SHP77 treated with DMSO at 0.1 percent for 48 hours (cell line): ENCODE data around the gene RGS14.
A peak's percentile ranks its signal among the peaks of the same experiment; 100 is the strongest.
"Not testable (repeated sequence)": the region's sequence is repeated elsewhere in the genome, so short reads cannot be mapped to it uniquely, and the experiment has no call there.

Experiments
- DNase-seq: peaks from one replicate; lab custom pipeline; 2025; lab: John Stamatoyannopoulos, UW

RGS14 gene

DNA sequence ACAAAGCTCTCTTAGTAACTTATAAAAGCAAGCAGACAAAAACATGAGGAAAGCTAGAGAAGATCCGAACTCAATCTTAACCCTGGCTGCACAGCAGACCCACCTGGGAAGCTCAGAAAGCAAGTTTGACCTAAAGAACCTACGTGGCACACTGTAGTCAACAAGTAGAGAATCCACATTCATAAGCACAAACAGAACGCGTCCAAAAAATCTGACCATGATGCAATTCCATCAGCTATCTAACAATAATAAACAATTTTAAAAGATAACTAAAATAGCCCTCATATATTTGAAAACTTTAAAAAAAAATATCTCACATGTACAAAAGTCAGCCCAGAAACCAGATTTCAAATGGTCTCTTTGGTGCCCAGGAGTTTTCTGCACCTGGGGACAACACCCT is 10.9 kb upstream of the RGS14 start:
- no peak for DNase-seq

DNA sequence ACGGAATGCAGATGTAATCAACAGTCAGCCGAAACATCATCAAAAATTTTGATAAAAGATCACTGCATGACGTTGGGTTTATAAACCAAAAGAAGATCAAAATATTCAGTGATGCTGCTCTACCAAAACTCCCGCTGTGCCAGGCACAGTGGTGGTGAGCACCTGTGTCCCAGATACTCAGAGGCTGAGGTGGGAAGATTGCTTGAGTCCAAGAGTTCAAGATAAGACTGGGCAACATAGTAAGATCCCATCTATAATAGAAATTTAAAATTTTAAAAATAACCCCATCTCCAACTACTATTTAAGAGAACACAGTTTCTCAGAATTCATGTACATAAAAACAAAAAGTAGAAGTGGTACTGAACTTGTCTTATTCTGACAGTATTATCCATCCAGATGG is 10.0 kb upstream of the RGS14 start:
- DNase-seq, result no peak

DNA sequence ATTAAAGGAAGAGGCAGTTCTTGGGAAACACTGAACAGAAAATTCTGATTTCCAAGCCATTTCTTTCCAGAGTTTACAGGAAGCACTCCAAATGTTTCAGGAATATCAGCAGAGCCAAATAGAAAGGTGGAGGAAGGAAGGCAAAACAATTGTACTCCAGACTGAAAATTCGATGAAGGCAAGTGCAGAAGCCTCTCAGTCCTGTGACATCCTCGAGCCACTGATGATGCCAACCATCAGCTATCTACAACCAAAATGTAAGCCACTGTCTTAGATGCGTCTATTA is 8.4 kb upstream of the RGS14 start:
- DNase-seq, result no peak

DNA sequence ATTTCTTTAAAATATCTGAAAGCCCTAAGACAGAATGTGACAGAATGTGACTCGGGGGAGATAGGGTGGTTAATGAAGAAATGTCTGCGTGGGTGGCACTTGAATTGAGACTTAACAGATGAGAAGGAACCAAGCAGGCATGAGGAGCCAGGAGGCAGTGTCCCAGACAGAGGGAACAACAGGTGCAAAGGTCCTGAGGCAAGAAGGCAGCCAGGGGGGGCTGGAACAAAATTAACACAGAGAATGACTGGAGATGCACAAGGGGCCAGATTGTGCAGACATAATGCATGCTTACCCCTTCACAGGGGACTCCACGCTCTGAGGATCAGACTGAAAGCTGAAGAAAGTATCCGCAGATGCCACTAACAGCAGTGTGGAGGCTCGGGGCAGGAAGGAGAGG is 8.0 kb upstream of the RGS14 start:
- DNase-seq, result no peak

DNA sequence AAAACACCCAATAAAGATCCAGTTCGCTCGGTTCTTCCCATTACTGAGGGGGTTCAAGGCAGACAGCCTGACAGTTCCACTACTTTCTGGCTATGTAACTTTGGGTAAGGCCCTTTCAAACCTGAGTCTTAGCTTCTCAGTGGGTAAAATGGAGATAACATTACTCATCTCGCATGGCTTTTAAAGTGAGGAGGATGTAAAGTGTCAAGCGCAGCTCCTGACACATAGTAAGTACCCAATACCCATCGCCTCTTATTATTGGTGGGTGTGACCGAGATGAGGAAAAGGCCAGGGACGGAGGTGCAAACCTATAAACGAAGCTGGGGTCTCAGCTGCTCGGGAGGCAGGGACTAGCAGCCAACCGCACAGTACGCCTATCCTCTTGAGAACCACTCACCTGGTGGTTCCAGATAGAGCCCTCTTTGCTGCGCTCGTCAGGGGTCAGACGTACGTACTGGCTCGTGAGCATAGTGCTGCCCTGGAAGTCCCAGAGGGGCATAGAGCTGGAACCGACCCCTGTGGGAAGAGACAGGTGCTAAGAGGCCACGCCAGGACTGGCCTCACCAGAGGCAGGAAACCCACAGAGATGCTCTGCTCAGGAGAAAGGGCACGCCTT is 6.8 kb upstream of the RGS14 start:
- DNase-seq, result no peak

DNA sequence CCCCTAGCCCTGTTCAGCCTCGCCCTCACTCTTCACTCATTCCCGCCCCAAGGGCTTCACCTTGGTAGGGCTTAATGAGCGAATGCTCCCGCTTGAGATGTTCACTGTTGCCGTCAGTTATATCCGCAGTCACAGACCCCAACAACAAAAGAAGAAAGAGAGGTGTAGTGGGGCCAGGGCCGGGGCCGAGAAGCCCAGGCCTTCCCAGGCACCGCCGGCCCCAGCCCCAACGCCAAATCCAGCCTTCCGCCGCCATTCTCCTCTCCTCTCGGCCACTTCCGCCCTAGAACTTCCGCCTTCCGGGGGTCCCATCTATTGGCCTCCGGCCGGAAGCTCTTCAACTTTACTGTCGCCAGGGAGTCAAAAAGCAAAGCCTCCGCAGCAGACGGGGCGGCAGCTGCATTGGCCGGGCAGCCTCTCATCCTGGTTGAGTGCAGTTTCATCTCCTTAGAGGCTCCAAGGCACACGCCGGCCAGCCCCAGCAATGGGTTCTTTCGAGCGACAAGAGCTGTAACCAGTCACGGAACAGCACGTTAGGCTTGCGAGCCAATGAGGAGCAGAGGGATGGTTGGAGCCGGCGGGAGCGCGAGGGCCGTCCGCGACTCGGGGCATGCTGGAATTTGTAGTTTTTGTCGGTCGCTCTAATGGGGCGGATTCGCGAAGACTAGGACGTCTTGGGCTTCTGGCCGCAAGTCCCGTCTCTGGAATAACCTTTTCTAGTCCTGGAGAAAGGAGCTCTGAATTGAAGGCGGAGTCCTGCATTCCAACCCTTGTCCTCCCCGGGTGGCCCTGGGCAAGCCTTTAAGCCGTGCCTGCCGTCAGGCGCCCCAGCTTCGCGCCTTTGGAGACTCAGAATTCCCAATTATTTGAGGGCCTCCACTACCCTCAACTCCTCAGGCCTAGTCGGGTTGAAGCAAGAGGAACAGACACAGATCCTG is 6.1 kb upstream of the RGS14 start, which contains the start of gene LMAN2:
Gene LMAN2, minus strand, starts transcription at position 277 of the 938 bp plus-strand sequence. Its CDS starts 21 bp downstream, at position 256.
- peak; percentile 93 for DNase-seq

DNA sequence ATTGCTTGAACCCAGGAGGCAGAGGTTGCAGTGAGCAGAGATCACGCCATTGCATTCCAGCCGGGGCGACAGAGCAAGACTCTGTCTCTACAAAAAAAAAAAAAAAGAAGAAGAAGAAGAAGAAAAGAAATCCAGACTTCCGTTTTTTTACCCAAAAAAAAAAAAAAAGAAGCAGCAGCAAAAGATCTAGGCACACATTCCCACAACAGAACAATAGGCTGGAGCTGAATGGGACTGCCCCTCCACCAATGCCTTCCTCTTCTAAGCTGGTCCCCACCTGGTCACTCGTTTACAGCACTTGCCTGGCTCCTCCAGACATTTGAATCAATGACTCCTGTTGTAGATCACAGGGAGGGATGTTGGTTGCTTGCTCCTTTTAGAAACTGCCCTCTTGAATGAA is 4.6 kb upstream of the RGS14 start:
- DNase-seq, result no peak

DNA sequence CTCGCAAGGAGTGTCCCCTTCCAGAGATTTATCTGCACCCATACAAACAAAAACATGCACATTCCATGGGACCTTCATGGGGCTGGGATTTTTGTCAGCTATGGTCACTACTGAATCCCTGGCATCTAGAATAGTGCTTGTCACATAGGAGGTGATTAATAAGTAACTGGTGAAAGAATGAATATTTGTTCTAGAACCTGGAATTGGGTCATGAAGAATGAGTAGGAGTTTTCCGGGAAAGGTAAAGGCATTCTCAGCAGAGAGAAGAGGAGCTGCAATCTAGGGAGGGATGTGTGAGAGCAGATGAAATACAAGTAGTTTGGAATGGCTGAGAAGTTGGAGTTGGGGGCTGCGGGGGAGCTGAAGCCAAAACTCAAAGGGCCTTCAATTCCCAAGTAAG is 3.5 kb upstream of the RGS14 start:
- no peak for DNase-seq

DNA sequence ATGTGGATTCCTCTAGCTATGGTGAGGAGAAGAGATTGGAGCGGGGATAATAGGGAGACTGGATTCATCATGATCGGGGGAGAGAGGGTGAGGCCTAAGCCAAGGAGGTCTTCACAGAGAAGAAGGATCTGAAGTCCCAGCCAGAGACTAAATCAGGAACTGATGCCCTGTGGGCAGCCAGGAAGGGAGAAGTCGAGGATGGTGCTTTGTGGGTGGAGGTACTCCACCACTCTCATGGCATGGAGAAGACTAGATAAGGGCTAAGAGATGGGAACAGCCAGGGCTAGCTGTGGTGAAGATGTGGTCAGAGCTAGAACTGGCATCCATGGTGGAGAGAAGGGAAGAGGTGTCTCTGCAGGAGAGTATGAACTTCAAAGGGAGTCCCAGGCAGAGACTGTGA is 3.0 kb upstream of the RGS14 start:
- no peak for DNase-seq

DNA sequence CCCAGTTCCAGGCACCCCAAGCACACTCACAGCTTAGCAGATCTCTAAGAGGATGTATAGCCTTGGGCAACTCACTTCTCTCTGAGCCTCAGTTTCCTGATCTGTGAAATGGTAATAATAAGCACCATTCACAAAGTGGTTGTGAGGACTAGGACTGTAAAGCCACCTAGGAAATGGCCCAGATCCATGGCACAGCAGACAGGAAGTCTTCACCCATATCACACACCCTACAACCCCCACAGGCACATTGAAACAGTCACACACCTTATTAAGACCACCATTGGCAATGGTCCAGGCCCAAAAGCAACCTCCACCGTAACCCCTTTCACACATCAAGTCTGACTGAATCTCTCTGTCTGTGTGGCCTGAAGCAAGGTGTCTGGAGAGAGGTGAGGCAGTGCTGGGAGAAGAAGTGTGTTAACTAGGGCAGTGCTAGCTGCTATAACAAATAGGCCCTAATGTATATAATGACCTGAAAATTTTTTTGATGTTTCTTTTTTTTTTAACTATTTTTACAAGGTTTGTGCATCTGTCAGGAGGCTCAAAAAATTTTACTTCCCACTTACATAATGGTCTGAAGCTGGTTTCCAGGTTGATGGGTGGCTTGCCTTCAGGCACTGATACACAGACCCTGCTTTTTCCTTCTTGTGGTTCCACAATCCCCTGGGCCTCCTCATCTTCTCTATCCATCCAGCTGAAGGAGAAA is 2.4 kb upstream of the RGS14 start:
- no peak for DNase-seq

DNA sequence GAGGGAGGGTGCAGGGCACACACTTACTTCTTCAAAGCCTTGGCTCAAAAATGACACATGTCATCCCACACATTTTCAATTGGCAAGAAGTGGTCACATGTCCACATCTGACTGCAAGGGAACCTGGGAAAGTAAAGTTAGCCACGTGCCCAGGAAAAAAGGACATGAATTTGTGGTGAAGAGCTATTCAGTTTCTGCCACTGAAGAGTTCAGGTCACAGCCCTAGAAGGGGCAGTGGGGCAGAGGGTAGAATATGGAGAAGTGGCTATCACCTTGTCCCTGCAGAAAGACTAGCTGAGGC is 1.9 kb upstream of the RGS14 start:
- no peak for DNase-seq

DNA sequence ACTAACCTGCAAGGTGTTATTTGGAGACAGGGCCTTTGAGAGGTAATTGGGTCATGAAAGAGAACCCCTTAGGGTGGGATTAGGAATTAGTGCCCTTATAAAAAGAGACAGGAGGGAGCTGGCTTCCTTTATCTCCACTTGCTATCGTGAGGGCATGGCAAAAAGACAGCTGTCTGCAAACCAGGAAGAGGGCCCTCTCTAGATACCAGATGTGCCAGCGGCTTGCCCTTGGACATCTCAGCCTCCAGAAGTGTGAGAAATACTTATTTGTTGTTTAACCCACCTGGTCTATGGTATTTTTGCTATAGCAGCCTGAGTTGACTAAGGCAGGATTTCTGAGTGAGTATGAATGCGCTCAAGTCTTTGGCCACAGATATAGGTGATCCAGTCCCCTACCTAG is 978 bp upstream of the RGS14 start:
- DNase-seq, result no peak

DNA sequence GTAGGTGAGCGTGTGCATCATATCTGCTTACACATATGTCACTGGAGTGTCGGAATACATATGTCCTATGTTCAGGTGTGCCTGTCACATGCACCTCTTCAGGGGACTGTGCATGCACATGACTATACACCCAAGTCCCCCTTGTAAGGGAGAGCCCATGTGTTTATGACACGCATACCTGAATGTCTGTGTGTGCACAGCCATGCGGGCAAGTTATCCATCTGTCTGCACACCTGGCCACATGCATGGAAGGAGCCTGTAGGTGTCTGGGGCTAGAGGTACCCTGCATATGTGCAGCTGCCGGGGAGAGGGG is 622 bp upstream of the RGS14 start:
- DNase-seq, result no peak

DNA sequence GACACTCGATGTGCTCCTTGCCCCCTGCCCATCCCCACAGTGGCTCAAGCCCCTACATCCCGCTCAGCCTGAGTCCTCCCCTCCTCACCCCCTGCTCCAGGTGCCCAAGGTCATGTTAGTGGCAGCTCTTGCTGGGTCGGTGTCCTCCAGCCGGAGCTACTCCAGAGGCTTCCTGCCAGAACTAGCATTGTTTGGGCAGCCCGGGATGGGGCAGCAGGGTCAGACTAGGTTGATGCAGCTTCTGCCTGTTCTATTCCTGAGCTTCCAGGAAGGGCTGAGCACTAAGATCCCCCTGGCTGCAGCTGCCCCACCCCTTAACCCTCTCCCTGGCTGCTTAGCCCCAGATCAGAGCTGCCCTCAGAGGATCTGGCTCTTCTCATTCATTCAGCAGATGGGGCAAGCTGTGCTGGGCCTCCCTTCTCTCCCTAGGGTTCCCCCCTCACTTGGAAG is 671 bp downstream of the RGS14 start:
- DNase-seq, result no peak

DNA sequence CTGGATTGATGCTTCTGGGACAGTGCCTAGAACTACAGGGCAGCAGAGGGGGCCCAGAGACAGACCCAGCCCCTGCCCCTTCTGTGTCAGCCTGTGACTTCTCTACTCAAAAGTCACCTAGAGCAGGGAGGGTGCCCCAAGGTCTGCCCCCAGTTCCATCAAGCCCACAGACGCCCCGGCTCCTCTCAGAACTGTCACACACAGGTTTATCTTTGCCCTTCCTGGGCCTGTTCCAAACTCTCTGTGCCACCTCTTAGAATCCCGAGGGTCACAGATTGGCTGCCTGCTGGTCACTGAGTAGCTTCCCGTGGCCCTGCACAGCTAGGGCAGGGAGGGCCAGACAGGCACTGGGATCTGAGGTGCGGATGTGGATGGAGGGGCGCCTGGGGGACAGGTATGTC is 1.7 kb downstream of the RGS14 start:
- no peak for DNase-seq

DNA sequence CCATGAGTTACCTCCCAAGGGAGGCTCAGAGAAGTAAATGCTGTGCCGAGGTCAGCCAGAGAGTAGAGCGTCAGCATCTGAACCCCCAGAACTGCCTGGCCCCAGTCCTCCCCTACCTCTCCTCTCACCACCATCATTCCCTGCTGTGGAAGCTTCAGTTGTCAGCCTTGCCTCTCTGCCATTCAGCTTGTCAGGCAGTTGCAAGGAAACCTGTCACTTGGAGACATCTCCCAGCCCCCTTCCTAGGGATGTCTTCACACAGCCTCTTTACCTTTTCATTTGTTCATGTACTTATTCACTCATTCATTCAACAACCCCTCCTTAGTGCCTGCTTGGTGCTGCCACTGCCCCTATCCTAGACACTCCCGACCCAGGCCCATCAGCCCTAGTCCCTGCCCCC is 2.1 kb downstream of the RGS14 start:
- no peak for DNase-seq

DNA sequence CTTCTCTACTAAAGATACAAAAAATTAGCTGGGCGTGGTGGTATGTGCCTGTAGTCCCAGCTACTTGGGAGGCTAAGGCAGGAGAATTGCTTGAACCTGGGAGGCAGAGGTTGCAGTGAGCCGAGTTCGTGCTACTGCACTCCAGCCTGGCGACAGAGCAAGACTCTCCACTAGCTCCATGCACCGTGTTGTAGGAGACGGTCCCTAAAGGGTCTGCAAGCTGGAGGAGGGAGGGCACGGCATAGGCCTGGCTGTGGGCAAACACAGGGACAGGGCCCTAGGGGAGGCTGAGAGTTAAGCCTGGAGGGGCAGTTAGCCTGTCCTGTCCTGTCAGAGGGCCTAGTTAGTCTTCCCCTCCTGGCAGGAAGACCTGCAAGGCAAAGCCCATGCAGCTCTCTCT is 3.0 kb downstream of the RGS14 start:
- DNase-seq, result not testable (repeated sequence)

DNA sequence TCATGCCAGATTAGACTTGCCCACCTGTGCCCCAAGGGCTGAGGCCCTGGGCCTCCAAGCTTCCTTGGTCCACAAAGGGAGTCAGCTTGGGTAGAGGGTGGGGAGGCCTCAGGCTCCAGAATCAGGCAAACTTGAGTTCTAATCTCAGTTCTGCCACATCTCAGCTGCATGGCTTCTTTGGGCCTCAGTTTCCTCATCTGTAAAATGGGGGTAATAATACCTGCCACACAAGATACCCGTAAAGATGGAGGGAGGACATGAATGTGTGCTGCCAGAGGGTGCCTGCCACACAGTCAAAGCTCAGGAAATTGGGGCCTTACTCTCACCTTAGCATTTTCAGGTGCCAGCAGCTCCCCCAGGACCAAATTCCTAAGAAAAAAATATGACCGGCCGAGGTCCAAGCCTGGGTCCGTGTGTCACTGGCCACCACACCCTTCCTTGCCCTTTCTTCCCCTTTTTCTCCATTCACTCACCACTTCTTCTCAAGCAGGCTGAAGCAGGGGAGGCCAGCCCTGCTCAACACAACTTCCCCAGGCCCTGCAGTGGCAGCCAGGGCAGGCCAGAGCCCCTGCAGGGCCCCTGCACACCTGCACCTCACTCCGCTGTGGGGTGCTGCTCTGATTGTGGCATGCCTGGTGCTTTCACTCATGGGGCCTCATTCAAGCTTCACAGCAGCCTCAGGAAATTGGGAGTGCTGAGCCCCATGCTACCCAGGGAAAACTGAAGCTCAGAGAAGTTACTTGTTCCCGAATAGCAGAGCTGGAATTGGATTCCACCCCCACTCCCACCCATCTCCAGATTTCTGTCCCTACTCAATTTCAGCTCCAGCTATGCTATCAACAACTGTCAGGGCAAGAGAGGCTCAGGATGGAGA is 3.9 kb downstream of the RGS14 start:
- no peak for DNase-seq

DNA sequence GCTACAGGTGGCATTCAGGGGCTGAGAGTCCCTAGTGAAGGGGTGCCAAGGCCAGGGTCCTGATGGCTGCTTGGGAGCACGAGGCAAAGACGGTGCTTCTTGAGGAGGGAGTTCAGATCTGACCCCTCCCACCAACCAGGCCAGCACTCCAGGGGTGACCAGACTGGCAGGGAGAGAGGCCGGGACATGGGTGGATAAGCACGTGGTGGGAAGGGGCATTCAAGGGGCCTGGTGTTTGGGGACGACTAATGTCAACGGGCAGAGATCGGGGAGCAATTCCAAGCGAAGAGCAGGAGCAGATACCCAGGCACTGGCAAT is 4.5 kb downstream of the RGS14 start:
- DNase-seq, result no peak

DNA sequence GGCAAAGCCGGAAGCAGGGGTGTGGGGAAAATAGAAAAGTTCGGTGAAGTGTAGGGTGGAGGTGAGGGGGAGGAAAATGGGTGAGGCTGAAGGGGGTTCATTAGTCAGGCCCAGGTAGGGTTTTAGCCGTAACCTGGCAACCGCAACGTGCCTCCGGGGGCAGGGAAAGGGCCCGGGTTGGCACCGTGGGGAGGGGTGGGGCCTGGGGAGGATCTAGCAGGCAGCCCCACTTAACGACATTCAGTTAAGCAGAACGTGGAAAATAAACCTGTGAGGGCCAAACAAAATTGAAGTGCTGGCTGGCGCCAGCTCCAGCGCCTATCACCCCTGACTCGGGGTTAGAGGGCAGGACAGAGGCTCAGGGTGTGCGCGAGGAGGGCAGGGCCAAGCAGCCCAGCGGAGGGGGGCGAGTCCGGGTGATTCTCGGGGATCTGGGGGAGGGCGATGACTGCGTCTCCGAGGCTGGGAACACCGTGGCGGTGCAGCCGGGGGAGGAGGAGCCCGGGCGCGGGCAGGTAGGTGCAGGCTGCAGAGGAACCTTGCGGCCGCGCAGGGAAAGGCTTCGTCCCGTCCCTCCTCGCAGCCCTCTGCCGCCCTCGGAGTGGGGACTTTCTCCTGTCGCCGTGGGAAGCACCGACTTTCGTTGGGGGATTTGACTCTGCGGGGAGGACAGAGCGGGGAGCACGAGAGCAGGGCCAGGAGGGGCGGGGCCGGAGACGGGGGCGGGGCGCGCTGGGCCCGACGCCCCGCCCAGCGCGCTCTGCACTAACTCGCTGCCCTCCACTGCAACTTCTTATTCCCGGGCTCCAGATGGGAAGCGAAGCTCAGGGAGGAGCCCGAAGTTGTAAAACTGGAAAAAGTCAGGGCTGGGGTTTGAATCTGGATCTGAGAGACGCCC is 5.1 kb downstream of the RGS14 start:
- DNase-seq, result no peak

DNA sequence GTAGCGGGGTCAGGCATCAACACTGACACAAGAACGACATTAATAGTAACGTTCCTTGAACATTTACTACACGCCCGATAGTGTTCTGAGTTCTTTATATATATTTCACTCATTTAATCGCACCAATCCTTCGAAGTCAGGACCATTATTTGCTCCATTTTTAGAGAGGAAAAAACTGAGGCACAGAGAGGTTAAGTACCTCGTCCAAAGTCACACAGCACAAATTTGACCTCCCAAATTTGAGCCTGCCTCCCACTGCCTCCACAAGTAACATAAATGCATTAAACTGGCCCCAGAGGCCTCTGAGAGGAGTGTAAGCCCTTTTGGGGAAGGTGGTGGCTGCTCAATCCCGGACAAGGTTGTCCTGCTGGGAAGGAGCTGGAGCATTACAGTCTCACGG is 5.8 kb downstream of the RGS14 start:
- no peak for DNase-seq
